H1 (cell line): Measurements from ENCODE around the gene DCTN2. TPM values are rescaled to one million over a fixed set of nuclear protein-coding genes. Genes with fewer than 3 reads are reported as not detected.

Experiments
- CTBP2 ChIP-seq: IDR thresholded peaks from 2 replicates; pipeline ENCODE4 v1.7.0; 2011; ENCODE audit warnings: borderline replicate concordance, mild to moderate bottlenecking, moderate library complexity, mixed read lengths, low read length; ENCODE audit not compliant: insufficient read depth, insufficient read length
- RAD21 ChIP-seq, 2 experiments: IDR thresholded peaks in 1 of 2; conservative IDR thresholded peaks in 1 of 2; 2 replicates each; pipeline ENCODE4 v1.6.1; 2011; ENCODE audit warnings: low read depth in 2 of 2, low read length in 2 of 2, improper control_type of control experiment in 1 of 2, inconsistent platforms in 1 of 2, mild to moderate bottlenecking in 1 of 2, moderate library complexity in 1 of 2
- RBBP5 ChIP-seq: IDR thresholded peaks from 2 replicates; pipeline ENCODE4 v1.7.1; 2012; ENCODE audit warnings: low read depth, mild to moderate bottlenecking, inconsistent platforms, low read length, moderate library complexity, borderline replicate concordance
- SP2 ChIP-seq: IDR thresholded peaks from 2 replicates; pipeline ENCODE4 v1.6.1; 2012; ENCODE audit warnings: mild to moderate bottlenecking, low read length, inconsistent platforms
- TBP ChIP-seq: IDR thresholded peaks from 2 replicates; pipeline ENCODE4 v1.6.1; 2011; ENCODE audit warnings: low read depth, low read length, improper control_type of control experiment
- polyA plus RNA-seq, 7 experiments: library from polyadenylated mRNA; depleted of rRNA in 3 of 7; stranded (reverse) in 5 of 7; unstranded in 2 of 7; fragments of >200 nt in 5 of 7; fragments of 200-250 nt in 2 of 7; gene quantifications; 1 replicate in 5 of 7; 2 replicates in 1 of 7; 4 replicates in 1 of 7; pipeline versions ENCODE4 v1.2.1 to v1.2.3, GENCODE V29; 2011 to 2013; ENCODE audit warnings: missing spikeins in 2 of 7, mixed read lengths in 2 of 7
- total RNA-seq: library from RNA; stranded (reverse); fragmentation: NEBNext Ultra II Directional; extraction: Animal tissue kit (Norgen Biotek cat#: 25700); gene quantifications from 2 replicates; pipeline ENCODE4 v1.2.1, GENCODE V29; 2021
- TF ChIP-seq, protein P1 (sequence below): IDR thresholded peaks from 2 replicates; pipeline ENCODE4 v1.6.1; 2011; ENCODE audit warnings: low read depth, mild to moderate bottlenecking, low read length; ENCODE audit not compliant: insufficient read depth

DCTN2 gene
- total and polyA plus RNA-seq, 2 of the 8 experiments (the other 6 are each of a cell fraction or from before 2014, with no cell fraction given): 90.3 to 91.9 TPM

DNA sequence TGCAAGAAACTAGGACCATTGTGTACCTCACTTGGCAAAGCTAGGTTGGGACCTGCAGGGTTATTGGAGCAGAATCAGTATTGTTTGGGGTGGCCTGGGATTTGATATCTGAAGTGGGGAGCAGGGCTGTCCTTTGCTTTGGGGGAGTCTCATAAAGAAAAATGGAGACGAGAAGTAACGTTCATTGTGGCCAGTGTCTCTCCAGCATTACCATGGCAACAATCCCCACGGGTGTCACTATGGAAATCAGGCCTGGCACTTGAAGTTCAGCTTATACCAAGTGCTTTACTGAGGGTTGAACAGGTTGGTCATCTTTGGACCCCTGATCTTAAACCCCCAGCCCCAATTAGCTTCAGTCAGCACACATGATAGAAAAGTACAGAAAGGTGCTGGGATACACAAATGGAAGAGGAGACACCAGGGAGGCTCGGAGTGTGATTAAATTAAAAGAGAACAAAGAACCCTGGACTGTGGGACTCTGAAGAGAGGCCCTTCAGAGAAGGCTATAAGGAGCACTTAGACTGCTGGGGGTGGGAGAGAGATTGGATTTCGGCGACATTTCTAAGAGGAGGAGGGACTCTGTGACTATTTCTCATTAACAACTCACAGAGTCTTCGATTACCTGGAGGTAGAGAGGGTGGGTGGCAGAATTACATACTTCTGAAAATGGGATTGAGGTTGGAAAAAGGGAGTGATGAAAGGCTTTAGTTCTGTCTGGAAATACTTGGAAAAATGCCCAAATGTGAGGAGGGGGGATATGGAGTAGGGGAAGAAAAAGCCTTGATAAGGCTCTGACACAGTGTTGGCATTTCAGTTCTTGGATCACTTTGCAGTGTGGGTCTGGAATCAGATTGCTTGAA, 6.6 kb upstream of the DCTN2 start (continued):
- TF ChIP-seq RAD21 (IDR thresholded peaks at IDR 0.05 in 1 of 2, conservative IDR thresholded peaks at IDR 0.05 in 1 of 2; ENCODE audit: low read depth in 2 of 2, low read length in 2 of 2) (no peak), TBP (no peak), RBBP5 (no peak), CTBP2 (no peak), SP2 (no peak)
- TF ChIP-seq, protein P1, sequence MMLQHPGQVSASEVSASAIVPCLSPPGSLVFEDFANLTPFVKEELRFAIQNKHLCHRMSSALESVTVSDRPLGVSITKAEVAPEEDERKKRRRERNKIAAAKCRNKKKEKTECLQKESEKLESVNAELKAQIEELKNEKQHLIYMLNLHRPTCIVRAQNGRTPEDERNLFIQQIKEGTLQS: no peak
